Measurements from ENCODE around the gene TMEM97. TPM values are rescaled to one million over a fixed set of nuclear protein-coding genes. Genes with fewer than 3 reads are reported as not detected.

Gene TMEM97
- total RNA-seq, 3 donors from 2014 or later (not counting 1 experiment from before 2014, with no cell fraction given) = 4.6 to 8.8 (median 7.5) TPM

- 100% methylated on average over 1 of the region's 6 CpGs for WGBS (ENCODE audit: insufficient coverage)
- Histone ChIP-seq H3K27me3 (ENCODE audit: control insufficient read depth, insufficient read depth, low read length) (no peaks in the 10 kb centered on the region), H3K36me3 (ENCODE audit: control insufficient read depth, insufficient read depth, low read length) (no peaks in the 10 kb centered on the region), H3K4me3 (ENCODE audit: low read length) (no peak overlapping the region), H3K27ac (ENCODE audit: low read length) (no peak overlapping the region), H3K4me1 (ENCODE audit: control insufficient read depth, insufficient read depth, low read length) (peaks cover 23% of the 10 kb centered on the region), H3K9me3 (ENCODE audit: control insufficient read depth, insufficient read depth, low read length) (no peaks in the 10 kb centered on the region)
- intact Hi-C loops (cut with micrococcal nuclease) = no loop called here
- ATAC-seq (no peak), DNase-seq (no peak)
- no peak for TF ChIP-seq CTCF (IDR thresholded peaks at IDR 0.05)
- Mint-ChIP-seq H3K27me3 (ENCODE audit: low read depth in 2 of 2) (no peaks in the 10 kb centered on the region), H3K36me3 (no peaks in the 10 kb centered on the region), H3K9me3 (no peaks in the 10 kb centered on the region), H3K4me3 (peak overlapping the region; percentile 81), H3K27ac (peak overlapping the region in 1 of 2 donors; percentile 93), H3K4me1 (peaks cover 10 to 23% of the 10 kb centered on the region in 2 donors)
Observed at GRCh38 chr17:28372945-28373274, 53.9 kb downstream of the TMEM97 start.

Other genes with a start within 250 kb of the TMEM97 start
- gene IFT20, start 16.3 kb downstream of the TMEM97 start, total RNA-seq = 100 to 1,000 TPM in 1 of 3 donors, 10 to 100 TPM in 2; 50.0 to 109 (median 68.6) TPM
- 10 to 100 TPM; 10.5 to 15.7 (median 14.6) TPM for gene TNFAIP1, start 16.6 kb downstream of the TMEM97 start, total RNA-seq
- gene POLDIP2, start 38.3 kb downstream of the TMEM97 start, total RNA-seq = 10 to 100 TPM; 30.8 to 37.0 (median 33.7) TPM
- not detected for gene SEBOX, start 46.0 kb downstream of the TMEM97 start, total RNA-seq
- not detected for gene VTN, start 51.1 kb downstream of the TMEM97 start, total RNA-seq
- 10 to 100 TPM; 25.7 to 33.0 (median 26.2) TPM for gene SARM1, start 52.5 kb downstream of the TMEM97 start, total RNA-seq
- under 1 TPM; 0.54 to 0.84 (median 0.55) TPM for gene SLC46A1, start 87.0 kb downstream of the TMEM97 start, total RNA-seq
- gene SLC13A2, start 154.4 kb downstream of the TMEM97 start, total RNA-seq = not detected
- gene FOXN1, start 187.1 kb downstream of the TMEM97 start, total RNA-seq = not detected
- 100 to 1,000 TPM in 1 of 3 donors, 10 to 100 TPM in 2; 79.1 to 106 (median 79.3) TPM for gene UNC119, start 233.4 kb downstream of the TMEM97 start, total RNA-seq

Measured in natural killer cell (primary cell).